ENCODE measurements around the gene MYL4.

DNA sequence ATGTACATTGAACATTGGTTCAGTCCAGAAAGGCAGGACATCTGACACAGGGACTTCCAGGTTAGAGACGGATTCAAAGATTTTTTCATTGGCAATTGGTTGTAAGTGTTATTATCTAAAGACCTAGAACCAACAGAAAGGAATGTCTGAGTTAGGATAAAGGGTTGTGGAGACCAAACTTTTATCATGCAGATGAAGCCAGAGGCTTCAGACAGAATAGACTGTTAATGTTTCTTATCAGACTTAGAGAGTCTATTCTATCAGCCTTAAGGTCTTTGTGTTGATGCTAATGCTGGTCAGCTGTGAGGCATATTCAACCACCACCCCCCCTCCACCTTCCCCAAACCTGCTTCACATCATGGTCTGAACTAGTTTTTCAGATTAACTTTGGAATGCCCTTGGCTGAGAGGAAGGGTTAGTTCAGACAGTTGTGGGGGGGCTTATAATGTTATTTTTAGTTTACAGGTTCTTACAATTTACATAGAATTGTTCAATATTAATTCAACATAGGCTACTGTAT, 42.3 kb downstream of the MYL4 start:
- TF ChIP-seq POLR2AphosphoS5 (IDR thresholded peaks at IDR 0.05; ENCODE audit: low read depth, low read length), result no peak
- no peak for TF ChIP-seq MAX (IDR thresholded peaks at IDR 0.05; ENCODE audit: low read depth)
- TF ChIP-seq CHD2 (IDR thresholded peaks at IDR 0.05; ENCODE audit: low read length, partially characterized antibody), result no peak
- TF ChIP-seq, protein P1, sequence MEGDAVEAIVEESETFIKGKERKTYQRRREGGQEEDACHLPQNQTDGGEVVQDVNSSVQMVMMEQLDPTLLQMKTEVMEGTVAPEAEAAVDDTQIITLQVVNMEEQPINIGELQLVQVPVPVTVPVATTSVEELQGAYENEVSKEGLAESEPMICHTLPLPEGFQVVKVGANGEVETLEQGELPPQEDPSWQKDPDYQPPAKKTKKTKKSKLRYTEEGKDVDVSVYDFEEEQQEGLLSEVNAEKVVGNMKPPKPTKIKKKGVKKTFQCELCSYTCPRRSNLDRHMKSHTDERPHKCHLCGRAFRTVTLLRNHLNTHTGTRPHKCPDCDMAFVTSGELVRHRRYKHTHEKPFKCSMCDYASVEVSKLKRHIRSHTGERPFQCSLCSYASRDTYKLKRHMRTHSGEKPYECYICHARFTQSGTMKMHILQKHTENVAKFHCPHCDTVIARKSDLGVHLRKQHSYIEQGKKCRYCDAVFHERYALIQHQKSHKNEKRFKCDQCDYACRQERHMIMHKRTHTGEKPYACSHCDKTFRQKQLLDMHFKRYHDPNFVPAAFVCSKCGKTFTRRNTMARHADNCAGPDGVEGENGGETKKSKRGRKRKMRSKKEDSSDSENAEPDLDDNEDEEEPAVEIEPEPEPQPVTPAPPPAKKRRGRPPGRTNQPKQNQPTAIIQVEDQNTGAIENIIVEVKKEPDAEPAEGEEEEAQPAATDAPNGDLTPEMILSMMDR (IDR thresholded peaks at IDR 0.05), result no peak
